HepG2 (cell line): ENCODE results near the gene GRIP2. TPM values are rescaled to one million over a fixed set of nuclear protein-coding genes. Genes with fewer than 3 reads are reported as not detected.

ENCODE experiments used
- ATAC-seq: fragments of 200-7000 bp; cut with Tn5 transposase; 3 replicates; pipeline ENCODE4 v1.9.1; 2020; ENCODE audit warnings: mild to moderate bottlenecking, moderate library complexity
- BruUV-seq: library from RNA; stranded (reverse); fragments of 400-500 nt; replicated peaks from 2 replicates; lab custom pipeline; 2021; lab: Mats Ljungman, UMichigan
- CTCF ChIA-PET: fragments of 300-600 bp; formaldehyde crosslinking; extraction: SDS; loops from one replicate; lab custom pipeline; 2021; ENCODE audit warnings: low total read pairs, inconsistent platforms, low intra/inter-chr PET ratio; lab: Yijun Ruan, JAX
- POLR2A ChIA-PET: fragments of 350-600 bp; sonication (Branson Sonifier 250); formaldehyde crosslinking; loops from one replicate; lab custom pipeline; 2020; ENCODE audit warnings: antibody characterized with exemption, inconsistent platforms; lab: Yijun Ruan, JAX
- DNase-seq: peaks from one replicate; pipeline ENCODE4 v3.0.0-alpha.2; 2015; ENCODE audit warnings: low spot score
- FAIRE-seq: peaks from 3 replicates; lab custom pipeline; 2011; peaks lifted over from hg19 to GRCh38; lab: Jason Lieb, UNC
- H2AFZ ChIP-seq: one replicate; pipeline ENCODE4 v1.6.1; 2011; ENCODE audit warnings: low read length, inconsistent platforms
- H3K27ac ChIP-seq: fragments of 300-600 bp; 3 replicates; pipeline ENCODE4 v1.8.0; 2011; ENCODE audit warnings: mixed run types, mild to moderate bottlenecking, mixed read lengths, low read length, inconsistent platforms; ENCODE audit not compliant: insufficient read depth; ENCODE audit errors: extremely low read length
- H3K27me3 ChIP-seq, 2 experiments: fragments of 200-600 bp in 1 of 2; 2 replicates in 1 of 2; 3 replicates in 1 of 2; pipeline versions ENCODE4 v1.6.0 to v1.8.0; 2011; ENCODE audit warnings: low read length in 2 of 2, mild to moderate bottlenecking in 2 of 2, moderate library complexity in 2 of 2, inconsistent platforms in 1 of 2; ENCODE audit not compliant: insufficient read depth in 2 of 2, control insufficient read depth in 1 of 2
- H3K36me3 ChIP-seq, 2 experiments: fragments of 200-600 bp in 1 of 2; replicated peaks in 1 of 2; 2 replicates in 1 of 2; 3 replicates in 1 of 2; pipeline versions ENCODE4 v1.5.1 to v1.8.0; 2011; ENCODE audit warnings: low read length in 2 of 2, inconsistent platforms in 1 of 2; ENCODE audit not compliant: insufficient read depth in 2 of 2, control insufficient read depth in 1 of 2
- H3K4me1 ChIP-seq: 2 replicates; pipeline ENCODE4 v1.5.1; 2012; ENCODE audit warnings: low read length, inconsistent platforms; ENCODE audit not compliant: insufficient read depth
- H3K4me2 ChIP-seq: 2 replicates; pipeline ENCODE4 v1.6.0; 2011; ENCODE audit warnings: low read depth, low read length, inconsistent platforms
- H3K4me3 ChIP-seq, 3 experiments: fragments of 200-600 bp in 1 of 3; sonication (generic), shearing (Covaris generic) in 1 of 3; replicated peaks in 1 of 3; 2 replicates each; pipeline ENCODE4 v1.5.1; 2011 to 2016; ENCODE audit warnings: low read length in 3 of 3, inconsistent platforms in 2 of 3, low read depth in 2 of 3, mild to moderate bottlenecking in 2 of 3, control low read depth in 1 of 3, mixed read lengths in 1 of 3; ENCODE audit not compliant: insufficient read depth in 1 of 3
- H3K79me2 ChIP-seq: one replicate; pipeline ENCODE4 v1.6.1; 2011; ENCODE audit warnings: low read length, inconsistent platforms; ENCODE audit not compliant: insufficient read depth
- H3K9ac ChIP-seq: 2 replicates; pipeline ENCODE4 v1.6.0; 2011; ENCODE audit warnings: mild to moderate bottlenecking, low read depth, low read length, inconsistent platforms; ENCODE audit not compliant: insufficient read depth
- H3K9me3 ChIP-seq: 2 replicates; pipeline ENCODE4 v1.5.1; 2012; ENCODE audit warnings: mild to moderate bottlenecking, low read length
- H4K20me1 ChIP-seq: 2 replicates; pipeline ENCODE4 v1.6.0; 2011; ENCODE audit warnings: inconsistent platforms, mild to moderate bottlenecking, low read length, moderate library complexity; ENCODE audit not compliant: insufficient read depth
- HNRNPL ChIP-seq: fragments of 200-400 bp; formaldehyde crosslinking; IDR thresholded peaks from 2 replicates; pipeline ENCODE4 v1.6.1; 2017; ENCODE audit warnings: mild to moderate bottlenecking, low read depth, low read length
- JUND ChIP-seq: sonication (generic); formaldehyde crosslinking; IDR thresholded peaks from 2 replicates; pipeline ENCODE4 v1.8.0; 2022; ENCODE audit warnings: mild to moderate bottlenecking, missing genetic modification reagents
- KDM5A ChIP-seq: fragments of 200-600 bp; sonication (generic); IDR thresholded peaks from 2 replicates; pipeline ENCODE4 v1.7.0; 2018; ENCODE audit warnings: antibody characterized with exemption, mild to moderate bottlenecking, low read length, borderline replicate concordance
- PHF5A ChIP-seq: IDR thresholded peaks from one replicate; pipeline ENCODE4 v1.6.1; 2018; ENCODE audit warnings: low read depth, missing genetic modification reagents; ENCODE audit not compliant: unreplicated experiment
- SUZ12 ChIP-seq: fragments of 150-350 bp; IDR thresholded peaks from 2 replicates; pipeline ENCODE4 v1.6.1; 2014; ENCODE audit warnings: low read depth, low read length
- TP53 ChIP-seq: sonication (generic); formaldehyde crosslinking; conservative IDR thresholded peaks from 2 replicates; pipeline ENCODE4 v1.4.0; 2020; ENCODE audit warnings: missing genetic modification reagents
- YEATS2 ChIP-seq: sonication (generic); formaldehyde crosslinking; IDR thresholded peaks from 2 replicates; pipeline ENCODE4 v1.4.0; 2020; ENCODE audit warnings: missing genetic modification reagents, borderline replicate concordance
- ZNF10 ChIP-seq: sonication (generic); formaldehyde crosslinking; IDR thresholded peaks from 2 replicates; pipeline ENCODE4 v1.4.0; 2020; ENCODE audit warnings: mild to moderate bottlenecking, low read depth, missing genetic modification reagents, borderline replicate concordance
- ZNF224 ChIP-seq: sonication (generic); formaldehyde crosslinking; IDR thresholded peaks from 2 replicates; pipeline ENCODE4 v1.5.0; 2020; ENCODE audit warnings: mild to moderate bottlenecking, missing genetic modification reagents
- ZNF34 ChIP-seq: sonication (generic); formaldehyde crosslinking; IDR thresholded peaks from 2 replicates; pipeline ENCODE4 v1.4.0; 2020; ENCODE audit warnings: mild to moderate bottlenecking, missing genetic modification reagents, borderline replicate concordance
- ZNF350 ChIP-seq: sonication (generic); formaldehyde crosslinking; IDR thresholded peaks from 2 replicates; pipeline ENCODE4 v1.4.0; 2020; ENCODE audit warnings: mild to moderate bottlenecking, low read depth, missing genetic modification reagents, borderline replicate concordance
- ZNF607 ChIP-seq: sonication (generic); formaldehyde crosslinking; IDR thresholded peaks from 2 replicates; pipeline ENCODE4 v1.5.1; 2020; ENCODE audit warnings: missing genetic modification reagents, mild to moderate bottlenecking, borderline replicate concordance
- ZNF776 ChIP-seq: sonication (generic); formaldehyde crosslinking; IDR thresholded peaks from 2 replicates; pipeline ENCODE4 v1.4.0; 2020; ENCODE audit warnings: mild to moderate bottlenecking, missing genetic modification reagents
- WGBS: methylation state at CpG from one replicate; pipeline ENCODE4 v1.1.6; 2017; ENCODE audit warnings: low lambda C conversion rate; 5-methylcytosine and 5-hydroxymethylcytosine counted together
- in situ Hi-C: cut with HindIII; loops from 2 replicates; pipeline ENCODE4 v1.10.0; 2017; ENCODE audit warnings: low pct_unique_long_range_greater_than_20kb; ENCODE audit not compliant: extremely low pct_ligation_motif_present
- intact Hi-C: fragments of 100-400 bp; cut with micrococcal nuclease; formaldehyde crosslinking; loops from one replicate; pipeline ENCODE4 v1.10.0; 2022; ENCODE audit not compliant: unreplicated experiment
- polyA plus RNA-seq, 8 experiments: library from polyadenylated mRNA; depleted of rRNA in 3 of 8; stranded (reverse) in 7 of 8; unstranded in 1 of 8; fragments of >200 nt; fragmentation: Illumina TruSeq in 4 of 8; extraction: Trizol in 4 of 8; gene quantifications; 2 replicates each; pipeline versions ENCODE4 v1.2.1 to v1.2.3, GENCODE V29; 2011 to 2016; ENCODE audit warnings: low read depth in 4 of 8, missing spikeins in 1 of 8, mixed read lengths in 1 of 8; ENCODE audit not compliant: insufficient read depth in 1 of 8
- total RNA-seq, 5 experiments: library from RNA; depleted of rRNA; stranded (reverse); fragments of >200 nt; fragmentation: Illumina TruSeq; extraction: Trizol; gene quantifications; 2 replicates each; pipeline ENCODE4 v1.2.3, GENCODE V29; 2016; ENCODE audit warnings: low read depth in 1 of 5
- TF ChIP-seq, protein P1 (sequence below): sonication (generic); formaldehyde crosslinking; IDR thresholded peaks from 2 replicates; pipeline ENCODE4 v1.4.0; 2020; ENCODE audit warnings: missing genetic modification reagents
- TF ChIP-seq, protein P2 (sequence below): sonication (generic); formaldehyde crosslinking; IDR thresholded peaks from 2 replicates; pipeline ENCODE4 v1.4.0; 2020; ENCODE audit warnings: mild to moderate bottlenecking, missing genetic modification reagents
- TF ChIP-seq, protein P3 (sequence below): sonication (generic); formaldehyde crosslinking; conservative IDR thresholded peaks from 2 replicates; pipeline ENCODE4 v1.4.0; 2020; ENCODE audit warnings: missing genetic modification reagents
- TF ChIP-seq, protein P4 (sequence below): sonication (generic); formaldehyde crosslinking; IDR thresholded peaks from 2 replicates; pipeline ENCODE4 v1.5.1; 2020; ENCODE audit warnings: mild to moderate bottlenecking, missing genetic modification reagents
- TF ChIP-seq, protein P5 (sequence below): sonication (generic); formaldehyde crosslinking; IDR thresholded peaks from 2 replicates; pipeline ENCODE4 v1.4.0; 2020; ENCODE audit warnings: missing genetic modification reagents

GRIP2 gene
- total and polyA plus RNA-seq, 2 of the 13 experiments (the other 11 are each of a cell fraction or from before 2014, with no cell fraction given): 0.11 to 0.24 TPM

DNA sequence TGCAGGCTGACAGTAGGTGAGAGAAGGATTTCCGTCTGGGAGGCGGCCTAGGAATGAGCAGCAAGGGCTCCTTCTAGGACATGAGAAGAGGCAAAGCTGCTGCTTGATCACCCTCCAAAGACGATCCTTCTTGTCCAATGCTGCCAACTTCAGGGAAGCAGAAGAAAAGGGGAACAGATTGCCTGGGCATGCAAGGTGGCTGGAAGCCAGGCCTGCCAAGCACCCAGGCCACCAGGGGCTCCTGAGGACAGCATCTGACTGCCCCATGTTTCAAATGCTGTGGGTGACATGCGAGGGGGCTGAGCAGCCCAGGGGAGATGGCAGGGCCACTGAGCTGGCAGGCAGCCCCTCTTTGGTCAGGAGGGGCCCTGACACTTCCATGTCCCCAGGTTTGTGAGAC, 3.3 kb upstream of the GRIP2 start:
- in situ Hi-C loops: no loop called here
- Histone ChIP-seq H2AFZ (no peak overlapping the region), H3K36me3 (no peaks in the 10 kb centered on the region), H3K4me1 (peaks cover 8% of the 10 kb centered on the region), H3K4me2 (no peak overlapping the region), H3K27me3 (peaks cover 7 to 13% of the 10 kb centered on the region in 2 experiments; a peak in 3 of 5 replicates), H4K20me1 (no peaks in the 10 kb centered on the region; the same call in 1 of the 2 replicates), H3K27ac (no peak overlapping the region), H3K79me2 (no peaks in the 10 kb centered on the region), H3K9me3 (no peaks in the 10 kb centered on the region), H3K9ac (no peak overlapping the region), H3K4me3 (no peak overlapping the region)
- CTCF ChIA-PET: no interaction called here
- 7% methylated on average over 4 of the region's 4 CpGs for WGBS
- intact Hi-C loops: no loop called here
- no peak for FAIRE-seq
- POLR2A ChIA-PET: no interaction called here
- DNase-seq: no peak
- BruUV-seq: no TSS peak
- no peak for ATAC-seq
- TF ChIP-seq ZNF34 (CRISPR knock-in tag) (no peak), YEATS2 (no peak), ZNF350 (CRISPR knock-in tag) (no peak), HNRNPL (no peak), TP53 (CRISPR knock-in tag) (no peak), ZNF10 (CRISPR knock-in tag) (no peak), KDM5A (no peak), JUND (CRISPR knock-in tag) (no peak), ZNF224 (CRISPR knock-in tag) (no peak), SUZ12 (no peak), ZNF607 (CRISPR knock-in tag) (no peak), PHF5A (no peak), ZNF776 (no peak)
- TF ChIP-seq, protein P1, sequence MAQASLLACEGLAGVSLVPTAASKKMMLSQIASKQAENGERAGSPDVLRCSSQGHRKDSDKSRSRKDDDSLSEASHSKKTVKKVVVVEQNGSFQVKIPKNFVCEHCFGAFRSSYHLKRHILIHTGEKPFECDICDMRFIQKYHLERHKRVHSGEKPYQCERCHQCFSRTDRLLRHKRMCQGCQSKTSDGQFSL (CRISPR knock-in tag): no peak
- TF ChIP-seq, protein P2, sequence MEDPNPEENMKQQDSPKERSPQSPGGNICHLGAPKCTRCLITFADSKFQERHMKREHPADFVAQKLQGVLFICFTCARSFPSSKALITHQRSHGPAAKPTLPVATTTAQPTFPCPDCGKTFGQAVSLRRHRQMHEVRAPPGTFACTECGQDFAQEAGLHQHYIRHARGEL (CRISPR knock-in tag): no peak
- TF ChIP-seq, protein P3, sequence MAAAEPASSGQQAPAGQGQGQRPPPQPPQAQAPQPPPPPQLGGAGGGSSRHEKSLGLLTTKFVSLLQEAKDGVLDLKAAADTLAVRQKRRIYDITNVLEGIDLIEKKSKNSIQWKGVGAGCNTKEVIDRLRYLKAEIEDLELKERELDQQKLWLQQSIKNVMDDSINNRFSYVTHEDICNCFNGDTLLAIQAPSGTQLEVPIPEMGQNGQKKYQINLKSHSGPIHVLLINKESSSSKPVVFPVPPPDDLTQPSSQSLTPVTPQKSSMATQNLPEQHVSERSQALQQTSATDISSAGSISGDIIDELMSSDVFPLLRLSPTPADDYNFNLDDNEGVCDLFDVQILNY (CRISPR knock-in tag): no peak
- TF ChIP-seq, protein P4, sequence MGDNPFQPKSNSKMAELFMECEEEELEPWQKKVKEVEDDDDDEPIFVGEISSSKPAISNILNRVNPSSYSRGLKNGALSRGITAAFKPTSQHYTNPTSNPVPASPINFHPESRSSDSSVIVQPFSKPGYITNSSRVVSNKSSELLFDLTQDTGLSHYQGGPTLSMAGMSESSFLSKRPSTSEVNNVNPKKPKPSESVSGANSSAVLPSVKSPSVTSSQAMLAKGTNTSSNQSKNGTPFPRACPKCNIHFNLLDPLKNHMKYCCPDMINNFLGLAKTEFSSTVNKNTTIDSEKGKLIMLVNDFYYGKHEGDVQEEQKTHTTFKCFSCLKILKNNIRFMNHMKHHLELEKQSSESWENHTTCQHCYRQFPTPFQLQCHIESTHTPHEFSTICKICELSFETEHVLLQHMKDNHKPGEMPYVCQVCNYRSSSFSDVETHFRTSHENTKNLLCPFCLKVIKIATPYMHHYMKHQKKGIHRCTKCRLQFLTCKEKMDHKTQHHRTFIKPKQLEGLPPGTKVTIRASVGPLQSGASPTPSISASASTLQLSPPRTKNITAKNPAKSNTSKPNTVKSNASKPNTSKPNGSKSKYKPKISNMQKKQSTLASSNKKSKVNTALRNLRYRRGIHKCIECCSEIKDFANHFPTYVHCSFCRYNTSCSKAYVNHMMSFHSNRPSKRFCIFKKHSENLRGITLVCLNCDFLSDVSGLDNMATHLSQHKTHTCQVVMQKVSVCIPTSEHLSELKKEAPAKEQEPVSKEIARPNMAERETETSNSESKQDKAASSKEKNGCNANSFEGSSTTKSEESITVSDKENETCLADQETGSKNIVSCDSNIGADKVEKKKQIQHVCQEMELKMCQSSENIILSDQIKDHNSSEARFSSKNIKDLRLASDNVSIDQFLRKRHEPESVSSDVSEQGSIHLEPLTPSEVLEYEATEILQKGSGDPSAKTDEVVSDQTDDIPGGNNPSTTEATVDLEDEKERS: no peak
- TF ChIP-seq, protein P5, sequence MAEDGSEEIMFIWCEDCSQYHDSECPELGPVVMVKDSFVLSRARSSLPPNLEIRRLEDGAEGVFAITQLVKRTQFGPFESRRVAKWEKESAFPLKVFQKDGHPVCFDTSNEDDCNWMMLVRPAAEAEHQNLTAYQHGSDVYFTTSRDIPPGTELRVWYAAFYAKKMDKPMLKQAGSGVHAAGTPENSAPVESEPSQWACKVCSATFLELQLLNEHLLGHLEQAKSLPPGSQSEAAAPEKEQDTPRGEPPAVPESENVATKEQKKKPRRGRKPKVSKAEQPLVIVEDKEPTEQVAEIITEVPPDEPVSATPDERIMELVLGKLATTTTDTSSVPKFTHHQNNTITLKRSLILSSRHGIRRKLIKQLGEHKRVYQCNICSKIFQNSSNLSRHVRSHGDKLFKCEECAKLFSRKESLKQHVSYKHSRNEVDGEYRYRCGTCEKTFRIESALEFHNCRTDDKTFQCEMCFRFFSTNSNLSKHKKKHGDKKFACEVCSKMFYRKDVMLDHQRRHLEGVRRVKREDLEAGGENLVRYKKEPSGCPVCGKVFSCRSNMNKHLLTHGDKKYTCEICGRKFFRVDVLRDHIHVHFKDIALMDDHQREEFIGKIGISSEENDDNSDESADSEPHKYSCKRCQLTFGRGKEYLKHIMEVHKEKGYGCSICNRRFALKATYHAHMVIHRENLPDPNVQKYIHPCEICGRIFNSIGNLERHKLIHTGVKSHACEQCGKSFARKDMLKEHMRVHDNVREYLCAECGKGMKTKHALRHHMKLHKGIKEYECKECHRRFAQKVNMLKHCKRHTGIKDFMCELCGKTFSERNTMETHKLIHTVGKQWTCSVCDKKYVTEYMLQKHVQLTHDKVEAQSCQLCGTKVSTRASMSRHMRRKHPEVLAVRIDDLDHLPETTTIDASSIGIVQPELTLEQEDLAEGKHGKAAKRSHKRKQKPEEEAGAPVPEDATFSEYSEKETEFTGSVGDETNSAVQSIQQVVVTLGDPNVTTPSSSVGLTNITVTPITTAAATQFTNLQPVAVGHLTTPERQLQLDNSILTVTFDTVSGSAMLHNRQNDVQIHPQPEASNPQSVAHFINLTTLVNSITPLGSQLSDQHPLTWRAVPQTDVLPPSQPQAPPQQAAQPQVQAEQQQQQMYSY (CRISPR knock-in tag): no peak
